ENCODE results near the gene PTGFR. TPM values are rescaled to one million over a fixed set of nuclear protein-coding genes. Genes with fewer than 3 reads are reported as not detected.

Gene PTGFR, protein sequence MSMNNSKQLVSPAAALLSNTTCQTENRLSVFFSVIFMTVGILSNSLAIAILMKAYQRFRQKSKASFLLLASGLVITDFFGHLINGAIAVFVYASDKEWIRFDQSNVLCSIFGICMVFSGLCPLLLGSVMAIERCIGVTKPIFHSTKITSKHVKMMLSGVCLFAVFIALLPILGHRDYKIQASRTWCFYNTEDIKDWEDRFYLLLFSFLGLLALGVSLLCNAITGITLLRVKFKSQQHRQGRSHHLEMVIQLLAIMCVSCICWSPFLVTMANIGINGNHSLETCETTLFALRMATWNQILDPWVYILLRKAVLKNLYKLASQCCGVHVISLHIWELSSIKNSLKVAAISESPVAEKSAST
- 1 to 10 TPM; 1.4 to 3.4 (median 2.0) TPM for total RNA-seq

DNA sequence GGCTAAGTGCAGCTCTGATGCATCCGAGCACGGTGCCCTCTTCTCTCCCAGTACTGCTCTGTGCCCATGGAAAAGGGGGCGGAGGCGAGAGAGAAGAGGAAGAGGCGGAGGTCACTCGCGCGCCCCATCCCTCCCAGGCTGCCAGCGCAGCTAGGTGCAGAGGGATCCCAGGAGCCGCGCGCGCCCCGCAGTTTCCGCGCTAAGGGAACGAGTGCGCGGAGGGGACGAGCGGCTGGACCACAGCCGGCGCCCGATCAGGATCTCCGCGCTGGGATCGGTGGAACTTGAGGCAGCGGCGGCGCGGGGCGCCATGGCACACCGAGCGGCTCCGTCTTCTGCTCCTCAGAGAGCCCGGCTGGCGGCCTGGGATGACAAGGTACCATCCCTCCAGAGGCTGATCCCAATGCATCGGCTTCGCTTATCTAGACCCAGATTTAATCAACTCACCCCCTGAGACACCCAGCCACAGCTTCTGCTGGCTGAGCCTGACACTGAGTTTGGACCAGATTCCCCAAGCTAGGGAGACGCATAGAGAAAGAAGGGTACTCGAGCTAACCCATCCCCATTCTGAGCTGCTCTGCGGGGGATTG, at the start of gene PTGFR:
TSS of gene PTGFR (plus strand) at position 114 of the 590 bp plus-strand sequence. CDS start 1,770 bp downstream, outside the sequence.
- ATAC-seq (peak; percentile 26 to 36), DNase-seq (no peak)
- intact Hi-C loops (cut with DNase I; ENCODE audit: low total_unique reads) (no loop called here), in situ Hi-C loops (cut with MboI; ENCODE audit: low sequenced_read_pairs in 4 of 4) (no loop called here)
- peaks cover 0 to 24% (median 8%) of the 10 kb centered on the region in 3 donors for H3K27me3 ChIP-seq
- H3K9me3 ChIP-seq, result no peaks in the 10 kb centered on the region
- TF ChIP-seq, protein P1, sequence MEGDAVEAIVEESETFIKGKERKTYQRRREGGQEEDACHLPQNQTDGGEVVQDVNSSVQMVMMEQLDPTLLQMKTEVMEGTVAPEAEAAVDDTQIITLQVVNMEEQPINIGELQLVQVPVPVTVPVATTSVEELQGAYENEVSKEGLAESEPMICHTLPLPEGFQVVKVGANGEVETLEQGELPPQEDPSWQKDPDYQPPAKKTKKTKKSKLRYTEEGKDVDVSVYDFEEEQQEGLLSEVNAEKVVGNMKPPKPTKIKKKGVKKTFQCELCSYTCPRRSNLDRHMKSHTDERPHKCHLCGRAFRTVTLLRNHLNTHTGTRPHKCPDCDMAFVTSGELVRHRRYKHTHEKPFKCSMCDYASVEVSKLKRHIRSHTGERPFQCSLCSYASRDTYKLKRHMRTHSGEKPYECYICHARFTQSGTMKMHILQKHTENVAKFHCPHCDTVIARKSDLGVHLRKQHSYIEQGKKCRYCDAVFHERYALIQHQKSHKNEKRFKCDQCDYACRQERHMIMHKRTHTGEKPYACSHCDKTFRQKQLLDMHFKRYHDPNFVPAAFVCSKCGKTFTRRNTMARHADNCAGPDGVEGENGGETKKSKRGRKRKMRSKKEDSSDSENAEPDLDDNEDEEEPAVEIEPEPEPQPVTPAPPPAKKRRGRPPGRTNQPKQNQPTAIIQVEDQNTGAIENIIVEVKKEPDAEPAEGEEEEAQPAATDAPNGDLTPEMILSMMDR (IDR thresholded peaks at IDR 0.05 in 4 of 5, conservative IDR thresholded peaks at IDR 0.05 in 1 of 5), result no peak
- peak in 1 of 2 donors; percentile 18 for TF ChIP-seq POLR2A (IDR thresholded peaks at IDR 0.05)
- H3K4me1 ChIP-seq, result no peaks in the 10 kb centered on the region
- H3K36me3 ChIP-seq, result no peaks in the 10 kb centered on the region
- peak within 1 kb of the TSS; percentile 34 to 74 (median 56) for H3K27ac ChIP-seq
- H3K4me3 ChIP-seq, result peak within 1 kb of the TSS; percentile 45 to 53 (median 50)

DNA sequence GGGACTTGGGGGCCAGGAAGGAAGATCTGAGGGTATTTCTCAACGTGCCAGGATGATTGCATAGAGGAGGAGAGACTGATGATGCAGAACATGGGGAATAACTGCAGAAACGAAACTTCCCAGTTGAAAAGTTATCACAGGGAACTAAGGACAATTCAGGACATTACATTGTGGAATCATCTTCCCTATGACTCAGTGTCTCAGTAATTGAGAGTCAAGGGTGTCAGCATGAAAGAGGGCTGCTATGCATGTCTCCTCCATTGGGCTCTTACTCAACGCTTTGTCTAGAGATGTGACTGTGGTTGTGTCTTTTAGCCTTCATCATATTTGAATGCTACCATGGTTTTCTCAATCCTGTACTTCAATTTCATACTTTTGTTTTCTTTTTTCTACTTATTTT, 48.9 kb upstream of the PTGFR start:
- Histone ChIP-seq H3K27me3 (no peaks in the 10 kb centered on the region), H3K4me3 (no peak overlapping the region), H3K36me3 (no peaks in the 10 kb centered on the region), H3K9me3 (no peaks in the 10 kb centered on the region), H3K4me1 (no peaks in the 10 kb centered on the region), H3K27ac (no peak overlapping the region)
- DNase-seq, result no peak
- in situ Hi-C loops (cut with MboI; ENCODE audit: low sequenced_read_pairs in 4 of 4), result no loop called here
- TF ChIP-seq, protein P1 (IDR thresholded peaks at IDR 0.05 in 4 of 5, conservative IDR thresholded peaks at IDR 0.05 in 1 of 5), result no peak
- TF ChIP-seq POLR2A (IDR thresholded peaks at IDR 0.05), result no peak
- intact Hi-C loops (cut with DNase I; ENCODE audit: low total_unique reads), result no loop called here
- ATAC-seq, result no peak

DNA sequence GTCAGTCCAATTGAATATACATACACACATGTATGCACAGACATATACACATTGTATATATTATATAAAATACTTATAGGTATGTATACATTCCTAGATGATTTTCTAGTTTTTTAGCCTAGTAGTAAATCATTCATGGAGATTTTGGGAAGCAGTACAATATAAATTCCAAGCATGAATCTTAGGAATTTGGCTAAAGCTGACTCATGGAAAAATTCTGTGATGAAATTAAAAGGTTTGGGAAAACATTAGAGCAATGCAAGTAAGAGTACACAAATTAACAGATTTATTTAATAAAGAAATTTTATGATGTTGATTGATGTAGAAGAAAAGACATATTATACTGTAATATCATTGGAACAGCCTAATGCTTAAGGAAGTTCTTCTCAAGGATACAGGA, 43.7 kb upstream of the PTGFR start:
- Histone ChIP-seq H3K27ac (no peak overlapping the region), H3K36me3 (no peaks in the 10 kb centered on the region), H3K4me1 (no peaks in the 10 kb centered on the region), H3K4me3 (no peak overlapping the region), H3K9me3 (no peaks in the 10 kb centered on the region), H3K27me3 (no peaks in the 10 kb centered on the region)
- no peak for DNase-seq
- no peak for ATAC-seq
- intact Hi-C loops (cut with DNase I; ENCODE audit: low total_unique reads), result no loop called here
- in situ Hi-C loops (cut with MboI; ENCODE audit: low sequenced_read_pairs in 4 of 4), result no loop called here
- TF ChIP-seq POLR2A (IDR thresholded peaks at IDR 0.05), result no peak
- TF ChIP-seq, protein P1 (IDR thresholded peaks at IDR 0.05 in 4 of 5, conservative IDR thresholded peaks at IDR 0.05 in 1 of 5), result no peak

DNA sequence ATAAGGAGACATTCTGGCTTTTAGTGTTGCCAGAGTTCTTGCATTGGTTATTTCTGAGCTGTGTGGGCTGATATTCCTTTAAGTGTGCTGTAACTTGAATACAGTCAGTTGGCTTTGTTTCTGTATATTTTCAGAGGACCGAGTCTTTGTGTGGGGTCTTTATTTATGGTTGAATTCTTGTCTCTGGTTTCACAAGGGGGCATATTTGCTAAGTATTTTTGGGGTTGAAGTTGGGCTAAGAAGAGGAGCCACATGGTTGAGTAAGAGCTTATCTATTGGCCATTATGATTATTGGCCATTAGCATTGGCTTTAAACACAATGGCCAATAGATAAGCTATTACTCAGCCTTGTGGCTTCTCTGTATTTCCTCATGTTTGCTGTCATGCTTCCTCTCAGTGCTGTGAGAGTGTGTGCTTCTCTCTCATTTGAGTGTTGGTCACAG, 26.3 kb upstream of the PTGFR start:
- Histone ChIP-seq H3K27me3 (no peaks in the 10 kb centered on the region), H3K36me3 (no peaks in the 10 kb centered on the region), H3K27ac (no peak overlapping the region), H3K4me3 (no peak overlapping the region), H3K9me3 (no peaks in the 10 kb centered on the region), H3K4me1 (no peaks in the 10 kb centered on the region)
- in situ Hi-C loops (cut with MboI; ENCODE audit: low sequenced_read_pairs in 4 of 4), result no loop called here
- ATAC-seq (no peak), DNase-seq (no peak)
- TF ChIP-seq POLR2A (IDR thresholded peaks at IDR 0.05), result no peak
- TF ChIP-seq, protein P1 (IDR thresholded peaks at IDR 0.05 in 4 of 5, conservative IDR thresholded peaks at IDR 0.05 in 1 of 5), result no peak
- intact Hi-C loops (cut with DNase I; ENCODE audit: low total_unique reads), result no loop called here
